OCI-LY3 (cell line): ENCODE data around the gene CACNA1A.

Experiments used
- CTCF ChIP-seq: fragments of 200-600, 300-600 bp; sonication (generic); IDR thresholded peaks from 2 replicates; pipeline ENCODE4 v1.5.1; 2014; ENCODE audit warnings: antibody characterized with exemption, low read length, low read depth
- EZH2phosphoT487 ChIP-seq: fragments of 200-600 bp; shearing (Covaris generic); IDR thresholded peaks from 2 replicates; pipeline ENCODE4 v1.6.1; 2018; ENCODE audit warnings: antibody characterized with exemption, mixed run types, low read depth

- TF ChIP-seq CTCF: no peak
- TF ChIP-seq EZH2phosphoT487: no peak
Observed at GRCh38 chr19:13318190-13318589, 188.1 kb downstream of the CACNA1A start.
